ENCODE data around the gene CAMK1D.

The CAMK1D gene

GRCh38 chr10:12469345-12469744, 120.0 kb downstream of the CAMK1D start:
- TF ChIP-seq GATA3 (IDR thresholded peaks at IDR 0.05; ENCODE audit: low read depth, low read length) (no peak), GATA2 (IDR thresholded peaks at IDR 0.05; ENCODE audit: low read depth, low read length) (no peak)

- TF ChIP-seq GATA3 (IDR thresholded peaks at IDR 0.05; ENCODE audit: low read depth, low read length), result no peak
- no peak for TF ChIP-seq GATA2 (IDR thresholded peaks at IDR 0.05; ENCODE audit: low read depth, low read length)
Observed at GRCh38 chr10:12470719-12471118, 121.4 kb downstream of the CAMK1D start.

- no peak for TF ChIP-seq GATA2 (IDR thresholded peaks at IDR 0.05; ENCODE audit: low read depth, low read length)
- no peak for TF ChIP-seq GATA3 (IDR thresholded peaks at IDR 0.05; ENCODE audit: low read depth, low read length)
Observed at GRCh38 chr10:12471135-12471534, 121.8 kb downstream of the CAMK1D start.

GRCh38 chr10:12473491-12473890, 124.1 kb downstream of the CAMK1D start:
- no peak for TF ChIP-seq GATA3 (IDR thresholded peaks at IDR 0.05; ENCODE audit: low read depth, low read length)
- no peak for TF ChIP-seq GATA2 (IDR thresholded peaks at IDR 0.05; ENCODE audit: low read depth, low read length)

- TF ChIP-seq GATA2 (IDR thresholded peaks at IDR 0.05; ENCODE audit: low read depth, low read length) (no peak), GATA3 (IDR thresholded peaks at IDR 0.05; ENCODE audit: low read depth, low read length) (no peak)
Observed at GRCh38 chr10:12474727-12475412, 125.5 kb downstream of the CAMK1D start.

GRCh38 chr10:12476656-12477055, 127.3 kb downstream of the CAMK1D start:
- no peak for TF ChIP-seq GATA3 (IDR thresholded peaks at IDR 0.05; ENCODE audit: low read depth, low read length)

- TF ChIP-seq GATA3 (IDR thresholded peaks at IDR 0.05; ENCODE audit: low read depth, low read length), result no peak
- no peak for TF ChIP-seq GATA2 (IDR thresholded peaks at IDR 0.05; ENCODE audit: low read depth, low read length)
Observed at GRCh38 chr10:12479437-12479844, 130.1 kb downstream of the CAMK1D start.

- no peak for TF ChIP-seq GATA2 (IDR thresholded peaks at IDR 0.05; ENCODE audit: low read depth, low read length)
- TF ChIP-seq GATA3 (IDR thresholded peaks at IDR 0.05; ENCODE audit: low read depth, low read length), result no peak
Observed at GRCh38 chr10:12479924-12480323, 130.6 kb downstream of the CAMK1D start.

- TF ChIP-seq GATA2 (IDR thresholded peaks at IDR 0.05; ENCODE audit: low read depth, low read length), result no peak
- TF ChIP-seq GATA3 (IDR thresholded peaks at IDR 0.05; ENCODE audit: low read depth, low read length), result no peak
Observed at GRCh38 chr10:12480440-12480839, 131.1 kb downstream of the CAMK1D start.

GRCh38 chr10:12481924-12482323, 132.6 kb downstream of the CAMK1D start:
- TF ChIP-seq GATA2 (IDR thresholded peaks at IDR 0.05; ENCODE audit: low read depth, low read length), result no peak
- TF ChIP-seq GATA3 (IDR thresholded peaks at IDR 0.05; ENCODE audit: low read depth, low read length), result no peak

GRCh38 chr10:12482587-12482986, 133.2 kb downstream of the CAMK1D start:
- TF ChIP-seq GATA3 (IDR thresholded peaks at IDR 0.05; ENCODE audit: low read depth, low read length), result no peak
- no peak for TF ChIP-seq GATA2 (IDR thresholded peaks at IDR 0.05; ENCODE audit: low read depth, low read length)

- TF ChIP-seq GATA3 (IDR thresholded peaks at IDR 0.05; ENCODE audit: low read depth, low read length) (no peak), GATA2 (IDR thresholded peaks at IDR 0.05; ENCODE audit: low read depth, low read length) (no peak)
Observed at GRCh38 chr10:12484002-12484918, 134.9 kb downstream of the CAMK1D start.

- TF ChIP-seq GATA3 (IDR thresholded peaks at IDR 0.05; ENCODE audit: low read depth, low read length) (no peak), GATA2 (IDR thresholded peaks at IDR 0.05; ENCODE audit: low read depth, low read length) (no peak)
Observed at GRCh38 chr10:12484941-12485805, 135.8 kb downstream of the CAMK1D start.

- TF ChIP-seq GATA2 (IDR thresholded peaks at IDR 0.05; ENCODE audit: low read depth, low read length) (no peak), GATA3 (IDR thresholded peaks at IDR 0.05; ENCODE audit: low read depth, low read length) (no peak)
Observed at GRCh38 chr10:12487366-12487765, 138.0 kb downstream of the CAMK1D start.
